HepG2 (cell line): ENCODE measurements around the gene TYMS. TPM values are rescaled to one million over a fixed set of nuclear protein-coding genes. Genes with fewer than 3 reads are reported as not detected.

Experiments
- ATAC-seq: fragments of 200-7000 bp; cut with Tn5 transposase; 3 replicates; pipeline ENCODE4 v1.9.1; 2020; ENCODE audit warnings: mild to moderate bottlenecking, moderate library complexity
- BruUV-seq: library from RNA; stranded (reverse); fragments of 400-500 nt; replicated peaks from 2 replicates; lab custom pipeline; 2021; lab: Mats Ljungman, UMichigan
- CTCF ChIA-PET: fragments of 300-600 bp; formaldehyde crosslinking; extraction: SDS; loops from one replicate; lab custom pipeline; 2021; ENCODE audit warnings: low total read pairs, inconsistent platforms, low intra/inter-chr PET ratio; lab: Yijun Ruan, JAX
- POLR2A ChIA-PET: fragments of 350-600 bp; sonication (Branson Sonifier 250); formaldehyde crosslinking; loops from one replicate; lab custom pipeline; 2020; ENCODE audit warnings: antibody characterized with exemption, inconsistent platforms; lab: Yijun Ruan, JAX
- DNase-seq: peaks from one replicate; pipeline ENCODE4 v3.0.0-alpha.2; 2015; ENCODE audit warnings: low spot score
- FAIRE-seq: peaks from 3 replicates; lab custom pipeline; 2011; peaks lifted over from hg19 to GRCh38; lab: Jason Lieb, UNC
- H2AFZ ChIP-seq: one replicate; pipeline ENCODE4 v1.6.1; 2011; ENCODE audit warnings: low read length, inconsistent platforms
- H3K27ac ChIP-seq: fragments of 300-600 bp; 3 replicates; pipeline ENCODE4 v1.8.0; 2011; ENCODE audit warnings: mixed run types, mild to moderate bottlenecking, mixed read lengths, low read length, inconsistent platforms; ENCODE audit not compliant: insufficient read depth; ENCODE audit errors: extremely low read length
- H3K27me3 ChIP-seq, 2 experiments: fragments of 200-600 bp in 1 of 2; 2 replicates in 1 of 2; 3 replicates in 1 of 2; pipeline versions ENCODE4 v1.6.0 to v1.8.0; 2011; ENCODE audit warnings: low read length in 2 of 2, mild to moderate bottlenecking in 2 of 2, moderate library complexity in 2 of 2, inconsistent platforms in 1 of 2; ENCODE audit not compliant: insufficient read depth in 2 of 2, control insufficient read depth in 1 of 2
- H3K36me3 ChIP-seq, 2 experiments: fragments of 200-600 bp in 1 of 2; replicated peaks in 1 of 2; 2 replicates in 1 of 2; 3 replicates in 1 of 2; pipeline versions ENCODE4 v1.5.1 to v1.8.0; 2011; ENCODE audit warnings: low read length in 2 of 2, inconsistent platforms in 1 of 2; ENCODE audit not compliant: insufficient read depth in 2 of 2, control insufficient read depth in 1 of 2
- H3K4me1 ChIP-seq: 2 replicates; pipeline ENCODE4 v1.5.1; 2012; ENCODE audit warnings: low read length, inconsistent platforms; ENCODE audit not compliant: insufficient read depth
- H3K4me2 ChIP-seq: 2 replicates; pipeline ENCODE4 v1.6.0; 2011; ENCODE audit warnings: low read depth, low read length, inconsistent platforms
- H3K4me3 ChIP-seq, 3 experiments: fragments of 200-600 bp in 1 of 3; sonication (generic), shearing (Covaris generic) in 1 of 3; replicated peaks in 1 of 3; 2 replicates each; pipeline ENCODE4 v1.5.1; 2011 to 2016; ENCODE audit warnings: low read length in 3 of 3, inconsistent platforms in 2 of 3, low read depth in 2 of 3, mild to moderate bottlenecking in 2 of 3, control low read depth in 1 of 3, mixed read lengths in 1 of 3; ENCODE audit not compliant: insufficient read depth in 1 of 3
- H3K79me2 ChIP-seq: one replicate; pipeline ENCODE4 v1.6.1; 2011; ENCODE audit warnings: low read length, inconsistent platforms; ENCODE audit not compliant: insufficient read depth
- H3K9ac ChIP-seq: 2 replicates; pipeline ENCODE4 v1.6.0; 2011; ENCODE audit warnings: mild to moderate bottlenecking, low read depth, low read length, inconsistent platforms; ENCODE audit not compliant: insufficient read depth
- H3K9me3 ChIP-seq: 2 replicates; pipeline ENCODE4 v1.5.1; 2012; ENCODE audit warnings: mild to moderate bottlenecking, low read length
- H4K20me1 ChIP-seq: 2 replicates; pipeline ENCODE4 v1.6.0; 2011; ENCODE audit warnings: inconsistent platforms, mild to moderate bottlenecking, low read length, moderate library complexity; ENCODE audit not compliant: insufficient read depth
- AHDC1 ChIP-seq: sonication (generic); formaldehyde crosslinking; IDR thresholded peaks from 2 replicates; pipeline ENCODE4 v1.5.1; 2020; ENCODE audit warnings: mild to moderate bottlenecking, missing genetic modification reagents, borderline replicate concordance
- HNF4A ChIP-seq: sonication (generic); formaldehyde crosslinking; IDR thresholded peaks from 2 replicates; pipeline ENCODE4 v1.4.0; 2020; ENCODE audit warnings: missing genetic modification reagents
- KMT2A ChIP-seq: sonication (generic); formaldehyde crosslinking; IDR thresholded peaks from 2 replicates; pipeline ENCODE4 v1.4.0; 2020; ENCODE audit warnings: missing genetic modification reagents
- YEATS4 ChIP-seq: sonication (generic); formaldehyde crosslinking; IDR thresholded peaks from 2 replicates; pipeline ENCODE4 v1.4.0; 2020; ENCODE audit warnings: missing genetic modification reagents, borderline replicate concordance
- ZNF256 ChIP-seq: sonication (generic); formaldehyde crosslinking; conservative IDR thresholded peaks from 2 replicates; pipeline ENCODE4 v1.4.0; 2020; ENCODE audit warnings: missing genetic modification reagents
- WGBS: methylation state at CpG from one replicate; pipeline ENCODE4 v1.1.6; 2017; ENCODE audit warnings: low lambda C conversion rate; 5-methylcytosine and 5-hydroxymethylcytosine counted together
- in situ Hi-C: cut with HindIII; loops from 2 replicates; pipeline ENCODE4 v1.10.0; 2017; ENCODE audit warnings: low pct_unique_long_range_greater_than_20kb; ENCODE audit not compliant: extremely low pct_ligation_motif_present
- intact Hi-C: fragments of 100-400 bp; cut with micrococcal nuclease; formaldehyde crosslinking; loops from one replicate; pipeline ENCODE4 v1.10.0; 2022; ENCODE audit not compliant: unreplicated experiment
- polyA plus RNA-seq, 8 experiments: library from polyadenylated mRNA; depleted of rRNA in 3 of 8; stranded (reverse) in 7 of 8; unstranded in 1 of 8; fragments of >200 nt; fragmentation: Illumina TruSeq in 4 of 8; extraction: Trizol in 4 of 8; gene quantifications; 2 replicates each; pipeline versions ENCODE4 v1.2.1 to v1.2.3, GENCODE V29; 2011 to 2016; ENCODE audit warnings: low read depth in 4 of 8, missing spikeins in 1 of 8, mixed read lengths in 1 of 8; ENCODE audit not compliant: insufficient read depth in 1 of 8
- total RNA-seq, 5 experiments: library from RNA; depleted of rRNA; stranded (reverse); fragments of >200 nt; fragmentation: Illumina TruSeq; extraction: Trizol; gene quantifications; 2 replicates each; pipeline ENCODE4 v1.2.3, GENCODE V29; 2016; ENCODE audit warnings: low read depth in 1 of 5

The TYMS gene
- total and polyA plus RNA-seq, 2 of the 13 experiments (the other 11 are each of a cell fraction or from before 2014, with no cell fraction given) = 80.1 to 106 TPM

- Histone ChIP-seq H3K27me3 (no peaks in the 10 kb centered on the region), H3K9ac (no peak overlapping the region), H3K4me2 (no peak overlapping the region)
- ATAC-seq = no peak
- intact Hi-C loops = no loop called here
- no peak for TF ChIP-seq YEATS4 (CRISPR knock-in tag)
- TF ChIP-seq, all 625 proteins: peak for 0
- Histone ChIP-seq H3K4me1 (peaks cover 12% of the 10 kb centered on the region; the same call in 1 of the 2 replicates), H3K36me3 (peaks cover 15 to 49% of the 10 kb centered on the region in 2 experiments), H2AFZ (no peak overlapping the region), H3K27ac (no peak overlapping the region), H3K79me2 (peaks cover 15% of the 10 kb centered on the region), H3K9me3 (no peaks in the 10 kb centered on the region), H4K20me1 (peaks cover 3% of the 10 kb centered on the region; the same call in 1 of the 2 replicates), H3K4me3 (no peak overlapping the region)
- 97% methylated on average over 3 of the region's 3 CpGs for WGBS
- FAIRE-seq = no peak
- CTCF ChIA-PET = interaction anchor here (1.4 kb wide), 1 partner anchor 63 kb away, joined by 6 read pairs; no protein-coding TSS in a partner anchor
- in situ Hi-C loops = no loop called here
- no TSS peak for BruUV-seq
- DNase-seq = no peak
- POLR2A ChIA-PET = interaction anchor here (1.2 kb wide), 1 partner anchor 8 kb away, joined by 3 read pairs; no protein-coding TSS in a partner anchor
Measured at GRCh38 chr18:666628-667027, 9.2 kb downstream of the TYMS start.

- 41% methylated on average over 1 of the region's 1 CpG for WGBS
- in situ Hi-C loops = no loop called here
- POLR2A ChIA-PET = interaction anchor here (1.1 kb wide), 1 partner anchor 10 kb away, joined by 4 read pairs; no protein-coding TSS in a partner anchor
Measured at GRCh38 chr18:668260-668659, 10.8 kb downstream of the TYMS start.

More at GRCh38 chr18:668260-668659, 10.8 kb downstream of the TYMS start:
- no peak overlapping the region for H2AFZ ChIP-seq
- no peaks in the 10 kb centered on the region for H3K27me3 ChIP-seq
- peaks cover 15 to 60% of the 10 kb centered on the region in 2 experiments for H3K36me3 ChIP-seq
- FAIRE-seq = no peak
- H3K27ac ChIP-seq = no peak overlapping the region
- peaks cover 12% of the 10 kb centered on the region; the same call in 1 of the 2 replicates for H3K4me1 ChIP-seq
- no peak for DNase-seq
- H3K4me3 ChIP-seq = no peak overlapping the region
- intact Hi-C loops = no loop called here
- no peak for TF ChIP-seq AHDC1 (CRISPR knock-in tag)
- TF ChIP-seq HNF4A (CRISPR knock-in tag) = peak; percentile 49; the same call in 1 of the 2 replicates
- no peak for TF ChIP-seq KMT2A
- TF ChIP-seq ZNF256 (CRISPR knock-in tag) = no peak
- peaks cover 3% of the 10 kb centered on the region; the same call in 1 of the 2 replicates for H4K20me1 ChIP-seq
- peak; percentile 13; the same call in 2 of the 3 replicates for ATAC-seq
- no peak overlapping the region for H3K4me2 ChIP-seq
- no peak overlapping the region for H3K9ac ChIP-seq
- CTCF ChIA-PET = no interaction called here
- no peaks in the 10 kb centered on the region for H3K9me3 ChIP-seq
- no TSS peak for BruUV-seq
- peaks cover 9% of the 10 kb centered on the region for H3K79me2 ChIP-seq
